SK-N-SH (cell line): Measurements from ENCODE around the gene BIN2. TPM values are rescaled to one million over a fixed set of nuclear protein-coding genes. Genes with fewer than 3 reads are reported as not detected.

Source experiments
- CTCF ChIA-PET: fragments of 300-600, 350-600 bp; formaldehyde crosslinking; extraction: SDS; loops from one replicate; lab custom pipeline; 2021; lab: Yijun Ruan, JAX
- POLR2A ChIA-PET: fragments of 350-600 bp; sonication (Branson Sonifier 250); formaldehyde crosslinking; extraction: SDS; loops from one replicate; lab custom pipeline; 2020; ENCODE audit warnings: antibody characterized with exemption, inconsistent platforms; lab: Yijun Ruan, JAX
- DNase-seq: peaks from one replicate; pipeline ENCODE4 v3.0.0; 2012
- H2AFZ ChIP-seq: fragments of 200-600 bp; sonication (generic); 2 replicates; pipeline ENCODE4 v1.8.1; 2016; ENCODE audit warnings: antibody characterized with exemption, mild to moderate bottlenecking, low read depth
- H3F3A ChIP-seq: fragments of 200-600 bp; sonication (generic); replicated peaks from 2 replicates; pipeline ENCODE3; 2016; ENCODE audit warnings: antibody characterized with exemption, mild to moderate bottlenecking; ENCODE audit not compliant: insufficient read depth
- H3K27ac ChIP-seq, 2 experiments: fragments of 200-500 bp in 1 of 2; fragments of 200-600 bp in 1 of 2; sonication (Bioruptor generic) in 1 of 2; sonication (generic), shearing (Covaris generic) in 1 of 2; 2 replicates each; pipeline versions ENCODE4 v1.5.1 to v1.6.1; 2014 to 2016; ENCODE audit warnings: low read depth in 2 of 2, inconsistent platforms in 1 of 2, low read length in 1 of 2, mild to moderate bottlenecking in 1 of 2, mixed read lengths in 1 of 2
- H3K27me3 ChIP-seq: fragments of 200-600 bp; sonication (generic), shearing (Covaris generic); 2 replicates; pipeline ENCODE4 v1.6.1; 2016; ENCODE audit warnings: mixed run types; ENCODE audit not compliant: insufficient read depth
- H3K36me3 ChIP-seq, 2 experiments: fragments of 200-500 bp in 1 of 2; fragments of 200-600 bp in 1 of 2; sonication (Bioruptor generic) in 1 of 2; sonication (generic) in 1 of 2; replicated peaks in 1 of 2; 2 replicates each; pipeline versions ENCODE3 to v1.5.1; 2014 to 2016; ENCODE audit warnings: low read length in 1 of 2, mild to moderate bottlenecking in 1 of 2; ENCODE audit not compliant: insufficient read depth in 2 of 2, control insufficient read depth in 1 of 2
- H3K4me1 ChIP-seq, 2 experiments: fragments of 200-500 bp in 1 of 2; fragments of 200-600 bp in 1 of 2; sonication (Bioruptor generic) in 1 of 2; sonication (generic), shearing (Covaris generic) in 1 of 2; 2 replicates each; pipeline versions ENCODE4 v1.5.1 to v1.6.1; 2014 to 2016; ENCODE audit warnings: low read depth in 1 of 2, low read length in 1 of 2, mixed run types in 1 of 2; ENCODE audit not compliant: insufficient read depth in 2 of 2, control insufficient read depth in 1 of 2
- H3K4me2 ChIP-seq: fragments of 200-600 bp; sonication (generic), shearing (Covaris generic); 2 replicates; pipeline ENCODE4 v1.6.1; 2017; ENCODE audit warnings: mixed run types
- H3K4me3 ChIP-seq, 2 experiments: fragments of 200-500 bp in 1 of 2; fragments of 200-600 bp in 1 of 2; sonication (Bioruptor generic) in 1 of 2; sonication (generic), shearing (Covaris generic) in 1 of 2; 2 replicates each; pipeline versions ENCODE4 v1.5.1 to v1.8.1; 2014 to 2016; ENCODE audit warnings: low read depth in 2 of 2, inconsistent platforms in 1 of 2, low read length in 1 of 2, mild to moderate bottlenecking in 1 of 2, mixed read lengths in 1 of 2, moderate library complexity in 1 of 2
- H3K79me2 ChIP-seq: fragments of 200-600 bp; sonication (generic); 2 replicates; pipeline ENCODE4 v1.8.1; 2017; ENCODE audit warnings: mild to moderate bottlenecking; ENCODE audit not compliant: insufficient read depth
- H3K9ac ChIP-seq: fragments of 200-600 bp; sonication (generic); 2 replicates; pipeline ENCODE4 v1.6.1; 2017; ENCODE audit warnings: mixed run types
- H3K9me2 ChIP-seq: fragments of 200-600 bp; sonication (generic); 2 replicates; pipeline ENCODE4 v1.6.1; 2017; ENCODE audit warnings: mixed run types
- H3K9me3 ChIP-seq: fragments of 200-600 bp; sonication (generic); 2 replicates; pipeline ENCODE4 v1.6.1; 2017; ENCODE audit warnings: mixed run types, mild to moderate bottlenecking, moderate library complexity
- H4K20me1 ChIP-seq: fragments of 200-600 bp; sonication (generic); 2 replicates; pipeline ENCODE4 v1.6.1; 2017; ENCODE audit warnings: mild to moderate bottlenecking, mixed run types; ENCODE audit not compliant: insufficient read depth
- EP300 ChIP-seq, 2 experiments: IDR thresholded peaks; 2 replicates each; pipeline versions ENCODE4 v1.4.0 to v1.6.1; 2012; ENCODE audit warnings: borderline replicate concordance in 1 of 2, low read depth in 1 of 2, low read length in 1 of 2
- EZH2phosphoT487 ChIP-seq: fragments of 200-600 bp; sonication (generic); IDR thresholded peaks from 2 replicates; pipeline ENCODE4 v1.6.1; 2017; ENCODE audit warnings: low read depth, mixed run types, mild to moderate bottlenecking, antibody characterized with exemption, moderate library complexity, borderline replicate concordance
- FOSL2 ChIP-seq: IDR thresholded peaks from 2 replicates; pipeline ENCODE4 v1.4.0; 2012; ENCODE audit warnings: low read depth, mild to moderate bottlenecking, moderate library complexity, borderline replicate concordance
- FOXM1 ChIP-seq: IDR thresholded peaks from 2 replicates; pipeline ENCODE4 v1.4.0; 2012; ENCODE audit warnings: low read depth, mild to moderate bottlenecking
- JUND ChIP-seq: IDR thresholded peaks from 2 replicates; pipeline ENCODE4 v1.4.0; 2012
- MEF2A ChIP-seq: IDR thresholded peaks from 2 replicates; pipeline ENCODE4 v1.4.0; 2012; ENCODE audit warnings: low read depth, borderline replicate concordance
- MXI1 ChIP-seq: IDR thresholded peaks from 2 replicates; pipeline ENCODE4 v1.6.1; 2012; ENCODE audit warnings: mild to moderate bottlenecking, low read depth, low read length, improper control_type of control experiment
- NRF1 ChIP-seq: IDR thresholded peaks from 2 replicates; pipeline ENCODE4 v1.6.1; 2012; ENCODE audit warnings: low read depth, mild to moderate bottlenecking, low read length
- POLR2AphosphoS5 ChIP-seq: IDR thresholded peaks from 2 replicates; pipeline ENCODE4 v1.6.1; 2012; ENCODE audit warnings: low read depth, low read length
- RAD21 ChIP-seq: IDR thresholded peaks from 2 replicates; pipeline ENCODE4 v1.6.1; 2012; ENCODE audit warnings: mild to moderate bottlenecking, low read length
- RFX5 ChIP-seq: IDR thresholded peaks from 2 replicates; pipeline ENCODE4 v1.6.1; 2012; ENCODE audit warnings: mild to moderate bottlenecking, improper control_type of control experiment, low read length
- RXRA ChIP-seq: IDR thresholded peaks from 2 replicates; pipeline ENCODE4 v1.4.0; 2012; ENCODE audit warnings: low read depth, mild to moderate bottlenecking, borderline replicate concordance
- SIN3A ChIP-seq: IDR thresholded peaks from 2 replicates; pipeline ENCODE4 v1.6.1; 2012; ENCODE audit warnings: low read depth, mild to moderate bottlenecking, low read length, moderate library complexity, borderline replicate concordance
- TCF12 ChIP-seq: IDR thresholded peaks from 2 replicates; pipeline ENCODE4 v1.4.0; 2012
- WGBS: methylation state at CpG from one replicate; pipeline ENCODE4 v1.1.6; 2017; ENCODE audit warnings: low lambda C conversion rate; 5-methylcytosine and 5-hydroxymethylcytosine counted together
- polyA plus RNA-seq, 3 experiments: library from polyadenylated mRNA; depleted of rRNA; stranded (reverse); fragments of >200 nt; gene quantifications; 2 replicates each; pipeline ENCODE4 v1.2.3, GENCODE V29; 2012
- TF ChIP-seq, protein P1 (sequence below): IDR thresholded peaks from 2 replicates; pipeline ENCODE4; 2012
- TF ChIP-seq, protein P2 (sequence below): IDR thresholded peaks from 2 replicates; pipeline ENCODE4 v1.4.0; 2012; ENCODE audit warnings: low read depth
- TF ChIP-seq, protein P3 (sequence below): fragments of 150-350 bp; IDR thresholded peaks from 2 replicates; pipeline ENCODE4 v1.6.1; 2016; ENCODE audit warnings: mild to moderate bottlenecking, low read depth, low read length
- TF ChIP-seq, protein P4 (sequence below): fragments of 150-350 bp; IDR thresholded peaks from 2 replicates; pipeline ENCODE4 v1.6.1; 2017; ENCODE audit warnings: antibody characterized with exemption, low read length, low read depth, borderline replicate concordance
- TF ChIP-seq, protein P5 (sequence below): IDR thresholded peaks from 2 replicates; pipeline ENCODE4 v1.6.1; 2012; ENCODE audit warnings: mild to moderate bottlenecking, low read depth, low read length, moderate library complexity
- TF ChIP-seq, protein P6 (sequence below): fragments of 200-600 bp; sonication (generic); IDR thresholded peaks from 2 replicates; pipeline ENCODE4 v1.6.1; 2017; ENCODE audit warnings: antibody characterized with exemption, mild to moderate bottlenecking, moderate library complexity

Gene BIN2
- polyA plus RNA-seq, 1 of the 3 experiments (the other 2 are of a cell fraction): not detected

DNA sequence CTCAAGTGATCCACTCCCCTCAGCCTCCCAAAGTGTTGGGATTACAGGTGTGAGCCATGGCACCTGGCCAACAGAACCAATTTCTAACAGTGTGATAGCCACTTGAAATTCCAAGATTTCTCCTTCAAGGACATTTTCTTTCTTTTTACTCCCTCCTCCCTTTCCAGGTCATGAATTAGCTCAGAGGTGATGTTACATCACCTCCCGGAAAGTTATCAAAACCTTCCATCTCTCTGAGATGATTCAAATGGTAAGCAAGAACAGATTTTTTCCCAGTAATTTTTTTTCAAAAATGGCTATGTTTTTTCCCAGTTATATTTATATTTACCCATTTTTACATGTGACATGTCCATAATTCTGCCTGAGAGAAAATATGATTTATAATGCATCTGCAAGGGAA lies 38.1 kb downstream of the BIN2 start:
- H3K27me3 ChIP-seq: no peaks in the 10 kb centered on the region
- no peak for DNase-seq
- WGBS: 97% methylated on average over 1 of the region's 1 CpG
- no peaks in the 10 kb centered on the region for H3F3A ChIP-seq
- H3K9ac ChIP-seq: no peak overlapping the region
- no peak overlapping the region for H3K4me2 ChIP-seq
- no peaks in the 10 kb centered on the region for H3K4me1 ChIP-seq
- H3K36me3 ChIP-seq: no peaks in the 10 kb centered on the region
- TF ChIP-seq NRF1 (no peak), RXRA (no peak), MXI1 (no peak), FOXM1 (no peak), TCF12 (no peak), RFX5 (no peak), POLR2AphosphoS5 (no peak), EZH2phosphoT487 (no peak), FOSL2 (no peak), EP300 (IDR thresholded peaks at IDR 0.05; ENCODE audit: borderline replicate concordance in 1 of 2, low read depth in 1 of 2, low read length in 1 of 2) (no peak), RAD21 (no peak), MEF2A (no peak), SIN3A (no peak), JUND (no peak)
- TF ChIP-seq, protein P1, sequence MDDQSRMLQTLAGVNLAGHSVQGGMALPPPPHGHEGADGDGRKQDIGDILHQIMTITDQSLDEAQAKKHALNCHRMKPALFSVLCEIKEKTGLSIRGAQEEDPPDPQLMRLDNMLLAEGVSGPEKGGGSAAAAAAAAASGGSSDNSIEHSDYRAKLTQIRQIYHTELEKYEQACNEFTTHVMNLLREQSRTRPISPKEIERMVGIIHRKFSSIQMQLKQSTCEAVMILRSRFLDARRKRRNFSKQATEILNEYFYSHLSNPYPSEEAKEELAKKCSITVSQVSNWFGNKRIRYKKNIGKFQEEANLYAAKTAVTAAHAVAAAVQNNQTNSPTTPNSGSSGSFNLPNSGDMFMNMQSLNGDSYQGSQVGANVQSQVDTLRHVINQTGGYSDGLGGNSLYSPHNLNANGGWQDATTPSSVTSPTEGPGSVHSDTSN: no peak
- TF ChIP-seq, protein P2, sequence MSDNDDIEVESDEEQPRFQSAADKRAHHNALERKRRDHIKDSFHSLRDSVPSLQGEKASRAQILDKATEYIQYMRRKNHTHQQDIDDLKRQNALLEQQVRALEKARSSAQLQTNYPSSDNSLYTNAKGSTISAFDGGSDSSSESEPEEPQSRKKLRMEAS: no peak
- TF ChIP-seq, protein P3, sequence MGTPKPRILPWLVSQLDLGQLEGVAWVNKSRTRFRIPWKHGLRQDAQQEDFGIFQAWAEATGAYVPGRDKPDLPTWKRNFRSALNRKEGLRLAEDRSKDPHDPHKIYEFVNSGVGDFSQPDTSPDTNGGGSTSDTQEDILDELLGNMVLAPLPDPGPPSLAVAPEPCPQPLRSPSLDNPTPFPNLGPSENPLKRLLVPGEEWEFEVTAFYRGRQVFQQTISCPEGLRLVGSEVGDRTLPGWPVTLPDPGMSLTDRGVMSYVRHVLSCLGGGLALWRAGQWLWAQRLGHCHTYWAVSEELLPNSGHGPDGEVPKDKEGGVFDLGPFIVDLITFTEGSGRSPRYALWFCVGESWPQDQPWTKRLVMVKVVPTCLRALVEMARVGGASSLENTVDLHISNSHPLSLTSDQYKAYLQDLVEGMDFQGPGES: no peak
- TF ChIP-seq, protein P4, sequence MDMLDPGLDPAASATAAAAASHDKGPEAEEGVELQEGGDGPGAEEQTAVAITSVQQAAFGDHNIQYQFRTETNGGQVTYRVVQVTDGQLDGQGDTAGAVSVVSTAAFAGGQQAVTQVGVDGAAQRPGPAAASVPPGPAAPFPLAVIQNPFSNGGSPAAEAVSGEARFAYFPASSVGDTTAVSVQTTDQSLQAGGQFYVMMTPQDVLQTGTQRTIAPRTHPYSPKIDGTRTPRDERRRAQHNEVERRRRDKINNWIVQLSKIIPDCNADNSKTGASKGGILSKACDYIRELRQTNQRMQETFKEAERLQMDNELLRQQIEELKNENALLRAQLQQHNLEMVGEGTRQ: no peak
- TF ChIP-seq, protein P5, sequence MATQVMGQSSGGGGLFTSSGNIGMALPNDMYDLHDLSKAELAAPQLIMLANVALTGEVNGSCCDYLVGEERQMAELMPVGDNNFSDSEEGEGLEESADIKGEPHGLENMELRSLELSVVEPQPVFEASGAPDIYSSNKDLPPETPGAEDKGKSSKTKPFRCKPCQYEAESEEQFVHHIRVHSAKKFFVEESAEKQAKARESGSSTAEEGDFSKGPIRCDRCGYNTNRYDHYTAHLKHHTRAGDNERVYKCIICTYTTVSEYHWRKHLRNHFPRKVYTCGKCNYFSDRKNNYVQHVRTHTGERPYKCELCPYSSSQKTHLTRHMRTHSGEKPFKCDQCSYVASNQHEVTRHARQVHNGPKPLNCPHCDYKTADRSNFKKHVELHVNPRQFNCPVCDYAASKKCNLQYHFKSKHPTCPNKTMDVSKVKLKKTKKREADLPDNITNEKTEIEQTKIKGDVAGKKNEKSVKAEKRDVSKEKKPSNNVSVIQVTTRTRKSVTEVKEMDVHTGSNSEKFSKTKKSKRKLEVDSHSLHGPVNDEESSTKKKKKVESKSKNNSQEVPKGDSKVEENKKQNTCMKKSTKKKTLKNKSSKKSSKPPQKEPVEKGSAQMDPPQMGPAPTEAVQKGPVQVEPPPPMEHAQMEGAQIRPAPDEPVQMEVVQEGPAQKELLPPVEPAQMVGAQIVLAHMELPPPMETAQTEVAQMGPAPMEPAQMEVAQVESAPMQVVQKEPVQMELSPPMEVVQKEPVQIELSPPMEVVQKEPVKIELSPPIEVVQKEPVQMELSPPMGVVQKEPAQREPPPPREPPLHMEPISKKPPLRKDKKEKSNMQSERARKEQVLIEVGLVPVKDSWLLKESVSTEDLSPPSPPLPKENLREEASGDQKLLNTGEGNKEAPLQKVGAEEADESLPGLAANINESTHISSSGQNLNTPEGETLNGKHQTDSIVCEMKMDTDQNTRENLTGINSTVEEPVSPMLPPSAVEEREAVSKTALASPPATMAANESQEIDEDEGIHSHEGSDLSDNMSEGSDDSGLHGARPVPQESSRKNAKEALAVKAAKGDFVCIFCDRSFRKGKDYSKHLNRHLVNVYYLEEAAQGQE: no peak
- TF ChIP-seq, protein P6, sequence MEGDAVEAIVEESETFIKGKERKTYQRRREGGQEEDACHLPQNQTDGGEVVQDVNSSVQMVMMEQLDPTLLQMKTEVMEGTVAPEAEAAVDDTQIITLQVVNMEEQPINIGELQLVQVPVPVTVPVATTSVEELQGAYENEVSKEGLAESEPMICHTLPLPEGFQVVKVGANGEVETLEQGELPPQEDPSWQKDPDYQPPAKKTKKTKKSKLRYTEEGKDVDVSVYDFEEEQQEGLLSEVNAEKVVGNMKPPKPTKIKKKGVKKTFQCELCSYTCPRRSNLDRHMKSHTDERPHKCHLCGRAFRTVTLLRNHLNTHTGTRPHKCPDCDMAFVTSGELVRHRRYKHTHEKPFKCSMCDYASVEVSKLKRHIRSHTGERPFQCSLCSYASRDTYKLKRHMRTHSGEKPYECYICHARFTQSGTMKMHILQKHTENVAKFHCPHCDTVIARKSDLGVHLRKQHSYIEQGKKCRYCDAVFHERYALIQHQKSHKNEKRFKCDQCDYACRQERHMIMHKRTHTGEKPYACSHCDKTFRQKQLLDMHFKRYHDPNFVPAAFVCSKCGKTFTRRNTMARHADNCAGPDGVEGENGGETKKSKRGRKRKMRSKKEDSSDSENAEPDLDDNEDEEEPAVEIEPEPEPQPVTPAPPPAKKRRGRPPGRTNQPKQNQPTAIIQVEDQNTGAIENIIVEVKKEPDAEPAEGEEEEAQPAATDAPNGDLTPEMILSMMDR: no peak
- TF ChIP-seq, all 33 proteins: peak for 0
- ChIA-PET CTCF (interaction anchor here (1.7 kb wide), 1 partner anchor 16 kb away, joined by 3 read pairs; no protein-coding TSS in a partner anchor), POLR2A (no interaction called here)
- Histone ChIP-seq H3K79me2 (no peaks in the 10 kb centered on the region), H3K9me3 (no peaks in the 10 kb centered on the region), H4K20me1 (no peaks in the 10 kb centered on the region), H3K4me3 (no peak overlapping the region), H3K9me2 (no peaks in the 10 kb centered on the region), H2AFZ (no peak overlapping the region), H3K27ac (no peak overlapping the region)
